Heart left ventricle (tissue), 16 donors: ENCODE measurements around the gene USP9Y. TPM values are rescaled to one million over a fixed set of nuclear protein-coding genes. Genes with fewer than 3 reads are reported as not detected.

Source experiments
- ATAC-seq, 4 donors: fragments of 200-7000 bp; cut with Tn5 transposase; one replicate each; pipeline ENCODE4 v1.9.1; 2020 to 2022; ENCODE audit warnings: moderate library complexity in 4 of 4, mild to moderate bottlenecking in 3 of 4, moderate number of reproducible peaks in 1 of 4
- DNase-seq, 5 donors: peaks; one replicate each; pipeline ENCODE4 v3.0.0-alpha.2; 2020
- H3K27ac ChIP-seq, 12 donors: fragments of 200-600 bp; sonication (generic) in 4 of 12; one replicate each; pipeline versions ENCODE4 v1.5.0 to v1.8.0; 2016 to 2022; ENCODE audit warnings: mild to moderate bottlenecking in 2 of 12
- H3K27me3 ChIP-seq, 9 donors: fragments of 200-600 bp; sonication (generic) in 2 of 9; one replicate each; pipeline versions ENCODE4 v1.5.1 to v1.8.0; 2016 to 2022; ENCODE audit warnings: mild to moderate bottlenecking in 3 of 9
- H3K36me3 ChIP-seq, 9 donors: fragments of 200-600 bp; sonication (generic) in 2 of 9; one replicate each; pipeline versions ENCODE4 v1.5.0 to v1.8.0; 2018 to 2022; ENCODE audit warnings: mild to moderate bottlenecking in 2 of 9
- H3K4me1 ChIP-seq, 12 donors: fragments of 200-600 bp; sonication (generic) in 4 of 12; one replicate each; pipeline versions ENCODE4 v1.5.0 to v1.8.0; 2016 to 2022; ENCODE audit warnings: mild to moderate bottlenecking in 3 of 12
- H3K4me3 ChIP-seq, 12 donors: fragments of 200-600 bp; sonication (generic) in 4 of 12; one replicate each; pipeline versions ENCODE4 v1.5.0 to v1.8.0; 2017 to 2022; ENCODE audit warnings: mild to moderate bottlenecking in 9 of 12, moderate library complexity in 4 of 12
- H3K9me3 ChIP-seq, 12 donors: fragments of 200-600 bp; sonication (generic) in 4 of 12; one replicate each; pipeline versions ENCODE4 v1.5.0 to v1.8.0; 2016 to 2022; ENCODE audit warnings: mild to moderate bottlenecking in 1 of 12
- CTCF ChIP-seq, 12 donors: fragments of 200-600 bp; sonication (generic) in 4 of 12; IDR thresholded peaks; one replicate each; pipeline versions ENCODE4 v1.5.0 to v1.8.0; 2018 to 2022; ENCODE audit warnings: antibody characterized with exemption in 12 of 12, mild to moderate bottlenecking in 5 of 12
- POLR2A ChIP-seq, 2 donors: fragments of 450-650 bp; IDR thresholded peaks; one replicate each; pipeline ENCODE4 v1.6.1; 2017; ENCODE audit warnings: antibody characterized with exemption in 2 of 2, mild to moderate bottlenecking in 2 of 2, moderate library complexity in 2 of 2
- WGBS, 4 donors: extraction: QIAGEN DNeasy Blood & Tissue Kit in 2 of 4; methylation state at CpG; one replicate each; pipeline versions ENCODE4 v1.1.5 to v1.1.7; 2013 to 2018; 5-methylcytosine and 5-hydroxymethylcytosine counted together
- intact Hi-C, 10 donors: fragments of 100-400 bp; cut with DNase I; formaldehyde crosslinking; loops; one replicate each; pipeline versions ENCODE4 v1.11.1 to v1.14.2; 2022
- long read RNA-seq, 3 donors: library from polyadenylated mRNA; unstranded; transcript quantifications; one replicate each; pipeline ENCODE4 v2.0.0, GENCODE V29; 2020 to 2021
- polyA plus RNA-seq, 2 donors: library from polyadenylated mRNA; stranded (reverse); fragments of 200-250 nt; gene quantifications; one replicate each; pipeline ENCODE4 v1.2.3, GENCODE V29; 2013
- total RNA-seq, 9 donors: library from RNA; depleted of rRNA in 2 of 9; stranded (reverse); fragments of >200 nt in 2 of 9; fragmentation: NEBNext Ultra II Directional in 3 of 9; extraction: Animal tissue kit (Norgen Biotek cat#: 25700) in 3 of 9; gene quantifications; one replicate each; pipeline versions ENCODE4 v1.1.0 to v1.2.4, GENCODE V29; 2016 to 2023
- donor health status: ischemic (EF 13 %, LVEDD 7.1; RV severe dilation, severe dysfunction).
- donor health status: healthy with polysubstance abuse.
- donor health status: DM: no; HTN: yes; CAD: no.
- donor health status: DM: no; HTN: no; CAD: no.
- donor health status: ischemic (EF 25% LVEDD 6.9; RV normal size, moderate dysfunction).
- donor health status: ischemic (EF 25% LVEDD 5.7; RV mildly dilated, moderate dysfunction).
- donor health status: healthy.
- donor health status: DM: yes; HTN: yes; CAD: no.
- donor health status: ischemic (EF 35%, LVEDD 5.7; RV mildly dilated, moderate dysfunction).
- donor health status: nonischemic (EF 11% LVEDD 7.7; RV severe dilation, severe dysfunction).
- donor health status: DM: yes; HTN: yes; CAD: no.
- donor health status: PGD.
- donor health status: ischemic (EF 29% LVEDD 5.4; RV normal size, mild dysfunction).
- donor health status: nonischemic (EF 23%, LVEDD 6.1; RV moderate dilation, normal function).

USP9Y gene, protein sequence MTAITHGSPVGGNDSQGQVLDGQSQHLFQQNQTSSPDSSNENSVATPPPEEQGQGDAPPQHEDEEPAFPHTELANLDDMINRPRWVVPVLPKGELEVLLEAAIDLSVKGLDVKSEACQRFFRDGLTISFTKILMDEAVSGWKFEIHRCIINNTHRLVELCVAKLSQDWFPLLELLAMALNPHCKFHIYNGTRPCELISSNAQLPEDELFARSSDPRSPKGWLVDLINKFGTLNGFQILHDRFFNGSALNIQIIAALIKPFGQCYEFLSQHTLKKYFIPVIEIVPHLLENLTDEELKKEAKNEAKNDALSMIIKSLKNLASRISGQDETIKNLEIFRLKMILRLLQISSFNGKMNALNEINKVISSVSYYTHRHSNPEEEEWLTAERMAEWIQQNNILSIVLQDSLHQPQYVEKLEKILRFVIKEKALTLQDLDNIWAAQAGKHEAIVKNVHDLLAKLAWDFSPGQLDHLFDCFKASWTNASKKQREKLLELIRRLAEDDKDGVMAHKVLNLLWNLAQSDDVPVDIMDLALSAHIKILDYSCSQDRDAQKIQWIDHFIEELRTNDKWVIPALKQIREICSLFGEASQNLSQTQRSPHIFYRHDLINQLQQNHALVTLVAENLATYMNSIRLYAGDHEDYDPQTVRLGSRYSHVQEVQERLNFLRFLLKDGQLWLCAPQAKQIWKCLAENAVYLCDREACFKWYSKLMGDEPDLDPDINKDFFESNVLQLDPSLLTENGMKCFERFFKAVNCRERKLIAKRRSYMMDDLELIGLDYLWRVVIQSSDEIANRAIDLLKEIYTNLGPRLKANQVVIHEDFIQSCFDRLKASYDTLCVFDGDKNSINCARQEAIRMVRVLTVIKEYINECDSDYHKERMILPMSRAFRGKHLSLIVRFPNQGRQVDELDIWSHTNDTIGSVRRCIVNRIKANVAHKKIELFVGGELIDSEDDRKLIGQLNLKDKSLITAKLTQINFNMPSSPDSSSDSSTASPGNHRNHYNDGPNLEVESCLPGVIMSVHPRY (N-terminal part only)
- total RNA-seq: 10 to 100 TPM in 4 of 9 donors, not detected in 5; 21.3 to 34.5 (median 30.9) TPM
- 10 to 100 TPM in 1 of 2 donors, 1 to 10 TPM in 1; 8.9 to 16.3 TPM for polyA plus RNA-seq
- long read RNA-seq, donor 1: 0 reads
- long read RNA-seq, donor 2: 0 reads
- long read RNA-seq, donor 3, partial matches to known transcripts: 3 of 5 reads
- long read RNA-seq, donor 3, other reads (novel, unspliced or antisense): 2 of 5 reads

- TF ChIP-seq POLR2A (IDR thresholded peaks at IDR 0.05): no peak
- no peak for TF ChIP-seq CTCF (IDR thresholded peaks at IDR 0.05)
- H3K9me3 ChIP-seq: peaks cover 0 to 22% (median 0%) of the 10 kb centered on the region in 12 donors
- no peak within 1 kb of the TSS for H3K4me3 ChIP-seq
- ATAC-seq: no peak
- H3K36me3 ChIP-seq: peaks cover 0 to 21% (median 0%) of the 10 kb centered on the region in 9 donors
- no peak for DNase-seq
- H3K27me3 ChIP-seq: no peaks in the 10 kb centered on the region
- peak within 1 kb of the TSS in 4 of 12 donors; percentile 13 to 57 (median 41) for H3K27ac ChIP-seq
- intact Hi-C loops: no loop called here
- 98 to 100% methylated on average over 1 of the region's 1 CpG; no CpG with 5 or more reads in 2 of the 4 donors for WGBS, 4 donors
- no peaks in the 10 kb centered on the region for H3K4me1 ChIP-seq
These were observed at the start of gene USP9Y for GRCh38 chrY:12701181-12701695. Gene USP9Y, plus strand, starts transcription at chrY:12701231. Its CDS starts 8,217 bp downstream, at chrY:12709448.

DNA sequence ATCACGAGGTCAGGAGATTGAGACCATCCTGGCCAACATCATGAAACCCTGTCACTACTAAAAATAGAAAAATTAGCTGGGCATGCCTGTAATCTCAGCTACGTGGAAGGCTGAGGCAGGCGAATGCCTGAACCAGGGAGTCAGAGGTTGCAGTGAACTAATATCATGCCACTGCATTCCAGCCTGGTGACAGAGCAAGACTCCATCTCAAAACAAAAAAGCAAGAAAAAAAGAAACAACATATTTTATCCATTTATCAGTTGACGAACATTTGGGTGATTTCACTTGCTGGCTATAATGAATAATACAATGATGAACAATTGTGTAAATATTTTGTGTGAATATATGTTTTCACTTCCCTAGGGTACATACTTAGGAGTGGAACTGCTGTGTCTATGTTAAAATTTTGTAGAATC is 49.4 kb upstream of the USP9Y start:
- TF ChIP-seq CTCF (IDR thresholded peaks at IDR 0.05) (no peak), POLR2A (IDR thresholded peaks at IDR 0.05) (no peak)
- Histone ChIP-seq H3K36me3 (no peaks in the 10 kb centered on the region), H3K9me3 (no peaks in the 10 kb centered on the region), H3K27me3 (no peaks in the 10 kb centered on the region), H3K27ac (peak overlapping the region in 5 of 12 donors; percentile 64 to 82 (median 66)), H3K4me3 (no peak overlapping the region), H3K4me1 (no peaks in the 10 kb centered on the region)
- peak in 1 of 5 donors; percentile 25 for DNase-seq
- ATAC-seq: peak in 2 of 4 donors; percentile 75 to 94
- intact Hi-C loops: no loop called here
- WGBS, 4 donors: 27 to 28% methylated on average over 4 of the region's 4 CpGs; no CpG with 5 or more reads in 2 of the 4 donors

DNA sequence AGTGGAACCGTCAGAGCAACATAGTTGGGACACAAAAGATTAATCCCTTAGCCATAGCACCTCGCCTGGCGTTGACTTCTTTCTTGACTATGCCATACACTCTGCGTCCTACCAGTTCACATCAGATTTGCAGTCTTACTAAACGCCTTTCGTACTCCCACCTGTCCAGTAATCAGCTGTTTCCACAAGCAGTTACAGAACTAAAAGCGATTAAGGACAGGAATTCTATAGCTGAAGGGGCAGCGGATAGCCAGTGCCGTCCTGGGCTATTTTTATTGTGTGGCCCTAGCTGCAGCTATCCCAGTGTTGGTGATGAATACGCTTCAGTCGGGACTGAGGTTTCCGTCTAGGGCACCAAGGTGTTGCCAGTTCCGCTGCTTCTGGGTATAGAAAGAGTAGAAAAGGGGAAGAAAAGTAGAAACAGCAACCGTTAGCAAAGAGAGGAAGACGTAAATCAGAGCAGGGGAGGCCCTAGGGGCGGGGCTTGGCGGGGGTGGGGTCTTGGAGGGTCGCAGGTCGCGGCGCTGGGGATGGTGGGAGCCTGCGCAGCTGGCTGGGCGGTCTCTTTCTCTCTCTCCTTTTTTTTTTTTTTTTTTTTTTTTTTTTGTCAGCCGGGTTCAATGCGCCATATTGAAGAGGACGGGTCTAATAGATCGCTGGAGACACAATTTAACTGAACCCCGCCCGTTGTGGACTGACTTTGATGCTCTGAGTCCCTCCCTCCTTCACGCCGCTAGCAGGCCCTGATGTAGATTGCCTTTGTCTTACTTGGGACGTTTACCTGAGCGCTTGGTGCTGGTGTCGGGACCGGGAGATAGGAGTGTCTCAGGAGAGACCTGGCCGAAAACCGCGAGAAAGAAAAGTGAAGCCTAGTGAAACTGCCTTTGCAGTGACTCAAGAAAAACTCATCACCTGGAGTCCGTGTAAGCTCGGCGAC is 39.0 kb upstream of the USP9Y start:
- 1% methylated on average over 41 of the region's 41 CpGs; no CpG with 5 or more reads in 2 of the 4 donors for WGBS, 4 donors
- Histone ChIP-seq H3K27ac (peak overlapping the region in 7 of 12 donors; percentile 53 to 93 (median 85)), H3K36me3 (peaks cover 0 to 9% (median 0%) of the 10 kb centered on the region in 9 donors), H3K4me3 (peak overlapping the region in 7 of 12 donors; percentile 53 to 93 (median 75)), H3K9me3 (no peaks in the 10 kb centered on the region), H3K27me3 (no peaks in the 10 kb centered on the region), H3K4me1 (peaks cover 0 to 12% (median 0%) of the 10 kb centered on the region in 12 donors)
- ATAC-seq (peak in 2 of 4 donors; percentile 95 to 97), DNase-seq (peak in 3 of 5 donors; percentile 80 to 83 (median 82))
- intact Hi-C loops: no loop called here
- TF ChIP-seq POLR2A (IDR thresholded peaks at IDR 0.05): no peak
- TF ChIP-seq CTCF (IDR thresholded peaks at IDR 0.05): no peak
